ENCODE results near the gene ABLIM3. TPM values are rescaled to one million over a fixed set of nuclear protein-coding genes. Genes with fewer than 3 reads are reported as not detected.

The ABLIM3 gene
- total and polyA plus RNA-seq, 2 of the 8 experiments (the other 6 are each of a cell fraction or from before 2014, with no cell fraction given) = 0.36 to 0.56 TPM

DNA sequence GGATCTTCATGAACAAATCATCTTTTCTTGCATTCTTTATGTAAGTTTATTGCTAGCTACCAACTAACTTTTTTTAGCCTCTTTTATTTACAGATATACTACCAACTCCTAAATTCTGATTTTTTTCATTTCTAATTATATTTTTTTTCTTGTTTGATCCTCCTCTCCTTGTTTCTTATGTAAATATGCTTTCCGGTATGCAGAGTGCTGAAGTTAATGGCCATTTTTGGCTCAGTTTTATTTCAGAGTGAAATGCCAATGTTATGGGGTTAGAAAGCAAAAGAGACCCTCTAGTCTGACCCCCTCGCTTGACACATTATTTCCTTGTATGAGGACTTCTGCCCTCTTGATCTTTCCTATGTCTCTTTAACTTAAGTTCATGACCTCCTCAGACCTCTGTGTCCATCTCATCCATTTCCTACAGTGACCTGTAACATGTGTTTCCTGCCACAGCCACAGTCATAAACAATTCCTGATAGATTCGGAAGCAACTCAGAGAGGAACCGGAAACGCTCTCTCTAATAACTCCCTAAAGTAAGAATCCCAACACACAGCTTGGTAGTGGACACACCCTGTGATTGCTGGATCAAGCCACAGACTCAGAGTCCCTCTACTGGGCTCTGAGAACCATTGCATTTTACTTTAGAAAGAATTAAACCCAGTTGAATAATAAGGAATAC is 87.5 kb downstream of the ABLIM3 start (continued):
- TF ChIP-seq EZH2 (IDR thresholded peaks at IDR 0.05; ENCODE audit: low read depth, low read length, severe bottlenecking) = no peak
- TF ChIP-seq EGR1 (IDR thresholded peaks at IDR 0.05; ENCODE audit: borderline replicate concordance, low read depth, low read length) = no peak
